HUES6 (cell line): ENCODE measurements around the gene ZFP69B.

Experiments used
- H3K27ac ChIP-seq: 2 replicates; pipeline ENCODE4 v1.7.0; 2013; ENCODE audit warnings: low read depth, mild to moderate bottlenecking, low read length, inconsistent platforms
- H3K27me3 ChIP-seq: 2 replicates; pipeline ENCODE4 v1.6.1; 2013; ENCODE audit warnings: low read length; ENCODE audit not compliant: control insufficient read depth, insufficient read depth
- H3K36me3 ChIP-seq: 2 replicates; pipeline ENCODE4 v1.6.1; 2013; ENCODE audit warnings: low read length; ENCODE audit not compliant: control insufficient read depth, insufficient read depth
- H3K4me1 ChIP-seq: 2 replicates; pipeline ENCODE4 v1.6.1; 2013; ENCODE audit warnings: low read length; ENCODE audit not compliant: control insufficient read depth, insufficient read depth
- H3K4me3 ChIP-seq: 2 replicates; pipeline ENCODE4 v1.5.1; 2013; ENCODE audit warnings: low read depth, low read length
- H3K9ac ChIP-seq: one replicate; pipeline ENCODE4 v1.6.1; 2013; ENCODE audit warnings: mild to moderate bottlenecking, low read length
- H3K9me3 ChIP-seq: 2 replicates; pipeline ENCODE4 v1.6.1; 2013; ENCODE audit warnings: low read depth, low read length; ENCODE audit not compliant: control insufficient read depth, insufficient read depth

ZFP69B gene

GRCh38 chr1:40438391-40439015 is 11.8 kb upstream of the ZFP69B start:
- Histone ChIP-seq H3K27me3 (no peaks in the 10 kb centered on the region), H3K9ac (no peak overlapping the region), H3K36me3 (no peaks in the 10 kb centered on the region), H3K4me3 (no peak overlapping the region), H3K4me1 (no peaks in the 10 kb centered on the region), H3K27ac (no peak overlapping the region), H3K9me3 (no peaks in the 10 kb centered on the region)

GRCh38 chr1:40439247-40439646 is 11.0 kb upstream of the ZFP69B start:
- H3K36me3 ChIP-seq = no peaks in the 10 kb centered on the region
- H3K27ac ChIP-seq = no peak overlapping the region
- no peak overlapping the region for H3K9ac ChIP-seq
- no peak overlapping the region for H3K4me3 ChIP-seq
- H3K4me1 ChIP-seq = no peaks in the 10 kb centered on the region
- H3K9me3 ChIP-seq = no peaks in the 10 kb centered on the region
- no peaks in the 10 kb centered on the region for H3K27me3 ChIP-seq

DNA sequence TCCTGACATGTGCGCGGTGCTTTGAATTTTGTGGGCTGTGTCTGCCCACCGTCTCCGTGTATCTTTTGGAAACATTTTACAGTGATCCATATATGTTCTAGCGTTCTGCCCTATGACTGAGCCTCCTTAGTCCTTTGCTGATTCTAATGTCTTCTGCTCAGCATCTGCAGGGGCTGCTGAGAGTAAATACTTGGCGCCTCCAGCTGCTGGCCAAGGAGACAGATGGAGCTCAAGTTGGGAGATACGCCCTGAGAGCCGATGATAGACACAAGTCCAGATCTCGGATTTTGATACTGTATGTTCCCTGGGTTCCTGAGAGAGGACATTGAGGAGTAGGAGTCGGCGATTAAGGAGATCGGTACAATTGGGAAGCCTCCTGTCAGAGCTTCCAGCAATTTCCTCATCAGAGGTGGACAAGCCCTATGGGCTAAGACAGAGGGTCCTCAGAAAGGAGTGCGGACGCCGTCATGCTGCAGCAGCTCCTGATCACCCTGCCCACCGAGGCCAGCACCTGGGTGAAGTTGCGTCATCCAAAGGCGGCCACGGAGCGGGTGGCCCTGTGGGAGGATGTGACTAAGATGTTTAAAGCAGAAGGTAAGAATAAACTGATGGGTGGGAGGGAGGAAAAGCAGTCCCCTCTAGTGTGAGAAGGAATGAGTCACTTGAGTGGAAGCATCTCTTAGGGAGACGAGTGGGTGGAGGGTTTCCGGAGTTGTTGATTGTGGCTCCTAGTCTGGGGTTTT is 390 bp downstream of the ZFP69B start:
- Histone ChIP-seq H3K27ac (0 out of 2 replicates have a peak overlapping the region, but pooled peaks have one; percentile 59), H3K36me3 (peaks cover 17% of the 10 kb centered on the region), H3K4me1 (peaks cover 8% of the 10 kb centered on the region; the same call in 1 of the 2 replicates), H3K4me3 (peak overlapping the region; percentile 88), H3K9ac (peak overlapping the region; percentile 79), H3K9me3 (peaks cover 35% of the 10 kb centered on the region), H3K27me3 (no peaks in the 10 kb centered on the region)

DNA sequence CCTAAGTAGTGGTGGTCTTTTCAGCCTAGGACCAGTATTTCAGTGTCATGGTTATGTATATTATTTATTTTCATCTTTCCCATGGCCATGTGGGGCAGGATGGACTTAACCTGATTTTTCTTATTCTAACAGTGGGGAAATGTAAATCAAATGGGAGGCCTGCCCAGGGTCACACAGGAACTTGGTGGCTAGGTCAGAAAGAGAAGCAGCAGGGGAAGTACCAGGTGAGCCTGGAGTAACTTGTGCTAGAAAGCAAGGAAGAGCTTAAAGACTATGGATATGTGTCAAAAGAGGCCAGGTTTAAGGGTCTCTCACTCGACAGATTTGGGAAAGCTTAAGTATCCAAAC is 936 bp downstream of the ZFP69B start:
- peaks cover 34% of the 10 kb centered on the region for H3K9me3 ChIP-seq
- peak overlapping the region; percentile 79 for H3K9ac ChIP-seq
- H3K27ac ChIP-seq = no peak overlapping the region
- H3K27me3 ChIP-seq = no peaks in the 10 kb centered on the region
- H3K4me1 ChIP-seq = peaks cover 8% of the 10 kb centered on the region; the same call in 1 of the 2 replicates
- H3K4me3 ChIP-seq = peak overlapping the region; percentile 88
- H3K36me3 ChIP-seq = peaks cover 19% of the 10 kb centered on the region

DNA sequence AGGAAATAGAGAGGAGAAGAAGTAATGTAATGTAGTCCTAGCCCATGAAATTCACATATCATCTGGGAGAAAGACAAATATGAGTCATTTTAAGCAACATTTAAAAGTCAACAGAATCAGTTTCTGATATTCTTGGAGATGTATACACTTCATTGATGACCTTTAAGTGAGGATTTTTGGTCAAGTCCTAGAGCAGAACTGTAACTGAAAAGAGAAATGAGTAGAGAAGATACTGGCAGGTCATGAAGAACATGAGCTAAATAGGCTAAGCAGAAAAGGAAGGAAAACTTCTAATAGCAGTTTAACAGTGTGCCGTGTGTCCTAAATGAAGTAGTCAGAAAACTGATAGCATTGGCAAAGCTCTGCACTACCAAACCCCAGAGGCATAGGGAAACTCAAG is 4.6 kb downstream of the ZFP69B start:
- Histone ChIP-seq H3K9me3 (peaks cover 62% of the 10 kb centered on the region), H3K9ac (no peak overlapping the region), H3K36me3 (peaks cover 56% of the 10 kb centered on the region), H3K4me3 (no peak overlapping the region), H3K27me3 (no peaks in the 10 kb centered on the region), H3K4me1 (peaks cover 8% of the 10 kb centered on the region; the same call in 1 of the 2 replicates), H3K27ac (no peak overlapping the region)

GRCh38 chr1:40462956-40463590 is 12.8 kb downstream of the ZFP69B start:
- Histone ChIP-seq H3K9ac (no peak overlapping the region), H3K4me1 (no peaks in the 10 kb centered on the region), H3K9me3 (peaks cover 88% of the 10 kb centered on the region), H3K27me3 (no peaks in the 10 kb centered on the region), H3K27ac (no peak overlapping the region), H3K36me3 (peaks cover 60% of the 10 kb centered on the region), H3K4me3 (no peak overlapping the region)

GRCh38 chr1:40469327-40469726 is 19.1 kb downstream of the ZFP69B start:
- H3K27ac ChIP-seq = no peak overlapping the region
- H3K4me1 ChIP-seq = no peaks in the 10 kb centered on the region
- H3K4me3 ChIP-seq = no peak overlapping the region
- no peaks in the 10 kb centered on the region for H3K27me3 ChIP-seq
- H3K9me3 ChIP-seq = peaks cover 72% of the 10 kb centered on the region
- H3K36me3 ChIP-seq = peaks cover 15% of the 10 kb centered on the region
- no peak overlapping the region for H3K9ac ChIP-seq

DNA sequence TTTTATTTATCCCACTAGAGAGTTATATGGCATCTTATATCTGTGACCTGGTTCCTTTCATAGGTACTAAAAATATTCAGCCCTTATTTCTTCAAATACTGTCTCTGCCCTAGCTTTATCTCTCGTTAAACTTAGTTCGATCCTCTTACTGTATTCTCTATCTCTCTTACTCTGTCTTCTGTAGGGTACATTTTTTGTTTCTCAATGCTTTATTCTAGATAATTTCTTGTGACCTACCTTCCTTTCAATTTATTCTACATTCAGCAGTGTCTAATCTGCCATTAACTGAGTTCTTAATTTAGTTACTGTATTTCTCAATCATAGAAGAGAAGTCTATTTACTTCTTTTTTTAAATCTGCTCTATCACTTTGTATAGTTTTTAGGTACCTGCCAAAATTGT is 25.0 kb downstream of the ZFP69B start:
- Histone ChIP-seq H3K36me3 (0 out of 2 replicates have a peak, but pooled peaks cover 3% of the 10 kb centered on the region), H3K27me3 (no peaks in the 10 kb centered on the region), H3K4me3 (no peak overlapping the region)

DNA sequence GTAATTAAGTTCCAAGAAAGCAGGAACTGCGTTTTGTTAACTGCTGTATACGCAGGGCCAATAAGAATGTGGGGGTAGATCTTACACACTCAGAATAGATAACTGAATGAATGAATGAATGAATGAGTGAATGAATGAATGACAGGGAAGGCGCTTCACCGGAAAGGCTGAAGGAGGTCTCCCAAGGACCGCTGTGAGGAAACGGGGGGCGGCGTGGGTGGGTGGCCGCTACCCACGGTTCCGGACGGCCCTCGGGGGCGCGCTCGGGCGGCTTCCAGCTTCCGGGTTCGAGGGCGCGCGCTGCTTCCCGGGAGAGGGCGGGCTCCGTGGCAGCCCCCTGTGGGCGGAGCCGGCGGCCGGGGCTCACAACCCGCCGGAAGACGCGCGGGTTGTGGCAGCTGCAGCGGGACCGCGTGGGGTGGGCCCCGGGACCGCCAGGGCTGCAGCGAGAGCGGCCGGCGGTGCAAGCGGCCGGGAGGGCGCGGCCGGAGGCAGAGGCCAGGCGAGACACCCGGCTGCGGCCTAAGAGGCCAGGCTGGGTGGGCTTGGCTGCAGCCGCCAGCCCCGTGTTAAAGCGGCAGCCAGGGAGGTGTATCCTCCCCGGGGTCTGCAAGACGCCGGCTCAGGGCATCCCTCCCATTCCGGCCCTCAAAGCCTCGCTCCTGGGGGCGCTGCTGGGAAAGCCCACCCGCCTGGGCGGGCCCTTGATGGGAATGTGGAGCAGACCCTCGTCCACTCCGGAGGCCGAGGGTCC is 26.8 kb downstream of the ZFP69B start, which contains the start of gene ZFP69:
ZFP69 (plus strand) TSS at position 367 of the 754 bp plus-strand sequence. CDS start 2,072 bp downstream, outside the sequence.
- peak within 1 kb of the TSS; percentile 89 for H3K4me3 ChIP-seq
- peak within 1 kb of the TSS; percentile 56 for H3K9ac ChIP-seq
- H3K9me3 ChIP-seq = peaks cover 25% of the 10 kb centered on the region
- no peak within 1 kb of the TSS for H3K27ac ChIP-seq
- no peaks in the 10 kb centered on the region for H3K27me3 ChIP-seq
- H3K36me3 ChIP-seq = 0 out of 2 replicates have a peak, but pooled peaks cover 4% of the 10 kb centered on the region
- 0 out of 2 replicates have a peak, but pooled peaks cover 6% of the 10 kb centered on the region for H3K4me1 ChIP-seq

More for the DNA sequence above, 25.0 kb downstream of the ZFP69B start:
- H3K9ac ChIP-seq = no peak overlapping the region
- peaks cover 34% of the 10 kb centered on the region for H3K9me3 ChIP-seq
- 0 out of 2 replicates have a peak, but pooled peaks cover 6% of the 10 kb centered on the region for H3K4me1 ChIP-seq
- no peak overlapping the region for H3K27ac ChIP-seq

DNA sequence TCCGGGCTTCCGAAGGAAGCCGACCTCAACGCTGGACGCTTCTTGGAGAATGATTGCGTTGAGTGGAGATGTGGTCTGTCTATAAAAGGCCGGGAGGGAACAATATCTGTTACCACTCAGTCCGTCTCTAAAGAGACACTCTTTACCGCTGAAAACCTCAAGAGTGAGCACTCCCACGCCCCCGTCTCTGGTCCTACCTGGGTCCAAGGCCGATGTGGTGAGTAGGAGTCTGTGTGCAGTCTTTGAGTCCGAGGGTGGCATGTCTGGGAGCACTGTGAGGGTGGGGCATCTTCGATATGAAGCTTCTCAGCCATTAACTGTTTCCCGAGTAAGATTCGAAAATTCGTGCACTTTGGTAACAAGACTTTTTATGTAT is 27.4 kb downstream of the ZFP69B start:
- Histone ChIP-seq H3K36me3 (peaks cover 8% of the 10 kb centered on the region; the same call in 1 of the 2 replicates), H3K27ac (no peak overlapping the region), H3K4me3 (peak overlapping the region; percentile 89), H3K4me1 (0 out of 2 replicates have a peak, but pooled peaks cover 6% of the 10 kb centered on the region), H3K27me3 (no peaks in the 10 kb centered on the region), H3K9me3 (peaks cover 23% of the 10 kb centered on the region), H3K9ac (peak overlapping the region; percentile 52)
